ENCODE measurements around the gene C3. TPM values are rescaled to one million over a fixed set of nuclear protein-coding genes. Genes with fewer than 3 reads are reported as not detected.

The C3 gene
- polyA plus RNA-seq, 1 donor (not counting 4 experiments of a cell fraction or from before 2014, with no cell fraction given): 10.7 TPM

GRCh38 chr19:6714749-6715555, 5.5 kb downstream of the C3 start:
- peaks cover 17% of the 10 kb centered on the region for H3K27me3 ChIP-seq (ENCODE audit: control insufficient read depth, extremely low read depth, insufficient read depth, low read length)
- H3K27ac ChIP-seq (ENCODE audit: control insufficient read depth, insufficient read depth, low read length): no peak overlapping the region
- H3K9ac ChIP-seq (ENCODE audit: control insufficient read depth, extremely low read depth, insufficient read depth, low read length): no peak overlapping the region
- no peaks in the 10 kb centered on the region for H3K36me3 ChIP-seq (ENCODE audit: control insufficient read depth in 2 of 2, extremely low read depth in 1 of 2, insufficient read depth in 2 of 2, low read length in 2 of 2)
- no peaks in the 10 kb centered on the region for H3K9me3 ChIP-seq (ENCODE audit: control insufficient read depth, low read depth, low read length)
- dilution Hi-C loops (cut with MboI; ENCODE audit: extremely low pct_ligation_motif_present, low sequenced_read_pairs): no loop called here
- H3K4me2 ChIP-seq (ENCODE audit: control insufficient read depth, extremely low read depth, insufficient read depth, low read depth, low read length): no peak overlapping the region
- no peak for DNase-seq (ENCODE audit: low read depth, low spot score)
- H3K79me2 ChIP-seq (ENCODE audit: control insufficient read depth, insufficient read depth, low read length): no peaks in the 10 kb centered on the region
- no peaks in the 10 kb centered on the region for H3K9me1 ChIP-seq (ENCODE audit: control insufficient read depth, extremely low read depth, insufficient read depth, low read length)
- peaks cover under 1% of the 10 kb centered on the region for H3K4me1 ChIP-seq (ENCODE audit: control insufficient read depth, extremely low read depth, insufficient read depth, low read length)
- TF ChIP-seq EZH2 (IDR thresholded peaks at IDR 0.05; ENCODE audit: low read length) (no peak), CTCF (optimal IDR thresholded peaks at IDR 0.05 in 1 of 3, IDR thresholded peaks at IDR 0.05 in 1 of 3, conservative IDR thresholded peaks at IDR 0.05 in 1 of 3; ENCODE audit: extremely low read depth in 1 of 3, insufficient read depth in 2 of 3, low read length in 3 of 3) (no peak)
- no peak overlapping the region for H3K4me3 ChIP-seq (ENCODE audit: control insufficient read depth in 2 of 3, extremely low read depth in 1 of 3, insufficient read depth in 2 of 3, low read depth in 1 of 3, low read length in 3 of 3)
- H2AFZ ChIP-seq (ENCODE audit: control insufficient read depth, low read length): no peak overlapping the region
- FAIRE-seq: no peak
- no peaks in the 10 kb centered on the region for H4K20me1 ChIP-seq (ENCODE audit: control insufficient read depth, extremely low read depth, insufficient read depth, low read length)

GRCh38 chr19:6713773-6714692, 6.4 kb downstream of the C3 start:
- no peaks in the 10 kb centered on the region for H3K4me1 ChIP-seq (ENCODE audit: control insufficient read depth, extremely low read depth, insufficient read depth, low read length)
- no peaks in the 10 kb centered on the region for H3K9me3 ChIP-seq (ENCODE audit: control insufficient read depth, low read depth, low read length)
- no peak overlapping the region for H3K9ac ChIP-seq (ENCODE audit: control insufficient read depth, extremely low read depth, insufficient read depth, low read length)
- H3K36me3 ChIP-seq (ENCODE audit: control insufficient read depth in 2 of 2, extremely low read depth in 1 of 2, insufficient read depth in 2 of 2, low read length in 2 of 2): no peaks in the 10 kb centered on the region
- no peaks in the 10 kb centered on the region for H4K20me1 ChIP-seq (ENCODE audit: control insufficient read depth, extremely low read depth, insufficient read depth, low read length)
- no peak overlapping the region for H3K4me3 ChIP-seq (ENCODE audit: control insufficient read depth in 2 of 3, extremely low read depth in 1 of 3, insufficient read depth in 2 of 3, low read depth in 1 of 3, low read length in 3 of 3)
- no peak overlapping the region for H3K27ac ChIP-seq (ENCODE audit: control insufficient read depth, insufficient read depth, low read length)
- DNase-seq (ENCODE audit: low read depth, low spot score) (no peak), FAIRE-seq (no peak)
- no peak overlapping the region for H2AFZ ChIP-seq (ENCODE audit: control insufficient read depth, low read length)
- dilution Hi-C loops (cut with MboI; ENCODE audit: extremely low pct_ligation_motif_present, low sequenced_read_pairs): no loop called here
- H3K27me3 ChIP-seq (ENCODE audit: control insufficient read depth, extremely low read depth, insufficient read depth, low read length): peaks cover 20% of the 10 kb centered on the region
- no peak for TF ChIP-seq EZH2 (IDR thresholded peaks at IDR 0.05; ENCODE audit: low read length)
- no peak for TF ChIP-seq CTCF (optimal IDR thresholded peaks at IDR 0.05 in 1 of 3, IDR thresholded peaks at IDR 0.05 in 1 of 3, conservative IDR thresholded peaks at IDR 0.05 in 1 of 3; ENCODE audit: extremely low read depth in 1 of 3, insufficient read depth in 2 of 3, low read length in 3 of 3)
- H3K9me1 ChIP-seq (ENCODE audit: control insufficient read depth, extremely low read depth, insufficient read depth, low read length): no peaks in the 10 kb centered on the region
- H3K79me2 ChIP-seq (ENCODE audit: control insufficient read depth, insufficient read depth, low read length): no peaks in the 10 kb centered on the region
- H3K4me2 ChIP-seq (ENCODE audit: control insufficient read depth, extremely low read depth, insufficient read depth, low read depth, low read length): no peak overlapping the region

Data from keratinocyte (primary cell).